GM11168 (cell line): Measurements from ENCODE around the gene CDC73.
"Not testable (repeated sequence)": the region's sequence is repeated elsewhere in the genome, so short reads cannot be mapped to it uniquely, and the experiment has no call there.

ENCODE experiments used
- in situ Hi-C: fragments of 300-500 bp; cut with MboI; formaldehyde crosslinking; loops from one replicate; pipeline ENCODE4 v1.12.0; 2022; ENCODE audit warnings: low sequenced_read_pairs; ENCODE audit not compliant: unreplicated experiment

CDC73 gene

GRCh38 chr1:193270996-193271395, 149.2 kb downstream of the CDC73 start:
- in situ Hi-C loops, result no loop called here

- in situ Hi-C loops, result no loop called here
Measured at GRCh38 chr1:193275773-193276172, 153.9 kb downstream of the CDC73 start.

- in situ Hi-C loops, result no loop called here
Measured at GRCh38 chr1:193278968-193279367, 157.1 kb downstream of the CDC73 start.

GRCh38 chr1:193281894-193282293, 160.1 kb downstream of the CDC73 start:
- in situ Hi-C loops, result no loop called here

- in situ Hi-C loops, result no loop called here
Measured at GRCh38 chr1:193283016-193283415, 161.2 kb downstream of the CDC73 start.

- in situ Hi-C loops, result no loop called here
Measured at GRCh38 chr1:193284219-193284618, 162.4 kb downstream of the CDC73 start.

- in situ Hi-C loops, result no loop called here
Measured at GRCh38 chr1:193285641-193286040, 163.8 kb downstream of the CDC73 start.

GRCh38 chr1:193288548-193289080, 166.8 kb downstream of the CDC73 start:
- in situ Hi-C loops, result not testable (repeated sequence)

GRCh38 chr1:193293726-193294125, 171.9 kb downstream of the CDC73 start:
- in situ Hi-C loops, result no loop called here

- in situ Hi-C loops, result no loop called here
Measured at GRCh38 chr1:193299038-193299437, 177.2 kb downstream of the CDC73 start.

GRCh38 chr1:193301746-193302145, 179.9 kb downstream of the CDC73 start:
- in situ Hi-C loops, result no loop called here

- in situ Hi-C loops, result no loop called here
Measured at GRCh38 chr1:193303849-193304248, 182.0 kb downstream of the CDC73 start.
